T-cell (primary cell): Measurements from ENCODE around the gene CSNK2B. TPM values are rescaled to one million over a fixed set of nuclear protein-coding genes. Genes with fewer than 3 reads are reported as not detected.

Experiments used
- ATAC-seq, 4 experiments: fragments of 200-7000 bp in 3 of 4; fragments of 150-1000 bp in 1 of 4; cut with Tn5 transposase; replicated peaks in 1 of 4; 1 replicate in 3 of 4; 2 replicates in 1 of 4; pipeline ENCODE4 v1.10.0; 2021; ENCODE audit warnings: moderate library complexity in 3 of 4, mild to moderate bottlenecking in 2 of 4, moderate number of reproducible peaks in 1 of 4
- CTCF ChIA-PET, 2 donors: fragments of 300-600 bp; sonication (Branson Sonifier 250); formaldehyde crosslinking; loops; one replicate each; lab custom pipeline; 2022; ENCODE audit warnings: antibody characterized with exemption in 2 of 2; lab: Charles Lee
- POLR2A ChIA-PET, 2 donors: fragments of 300-600 bp; sonication (Branson Sonifier 250); formaldehyde crosslinking; loops; one replicate each; lab custom pipeline; 2022; ENCODE audit warnings: antibody characterized with exemption in 2 of 2; lab: Charles Lee
- DNase-seq, 35 experiments: peaks; one replicate each; pipeline versions ENCODE4 v3.0.0 to v3.0.0-alpha.2; 2013 to 2023
- H3K27ac ChIP-seq: one replicate; pipeline ENCODE4 v1.5.1; 2013; ENCODE audit warnings: low read length
- H3K27me3 ChIP-seq, 2 experiments: replicated peaks in 1 of 2; 1 replicate in 1 of 2; 2 replicates in 1 of 2; pipeline versions ENCODE4 v1.6.1 to v1.7.0; 2013; ENCODE audit warnings: low read length in 1 of 2, mixed read lengths in 1 of 2; ENCODE audit not compliant: control insufficient read depth in 2 of 2, insufficient read depth in 2 of 2; ENCODE audit errors: extremely low read depth in 1 of 2
- H3K36me3 ChIP-seq, 2 donors: 1 replicate in 1 of 2; 2 replicates in 1 of 2; pipeline versions ENCODE4 v1.6.1 to v1.7.0; 2013; ENCODE audit warnings: low read length in 1 of 2; ENCODE audit not compliant: control insufficient read depth in 2 of 2, insufficient read depth in 1 of 2; ENCODE audit errors: extremely low read depth in 1 of 2
- H3K4me1 ChIP-seq, 2 experiments: 1 replicate in 1 of 2; 2 replicates in 1 of 2; pipeline versions ENCODE4 v1.6.1 to v1.7.0; 2013; ENCODE audit warnings: low read length in 2 of 2, mixed read lengths in 1 of 2; ENCODE audit not compliant: insufficient read depth in 2 of 2, control insufficient read depth in 1 of 2; ENCODE audit errors: extremely low read depth in 1 of 2
- H3K4me3 ChIP-seq, 2 donors: 1 replicate in 1 of 2; 2 replicates in 1 of 2; pipeline versions ENCODE4 v1.5.1 to v1.7.0; 2013; ENCODE audit warnings: mild to moderate bottlenecking in 2 of 2, low read length in 1 of 2, moderate library complexity in 1 of 2; ENCODE audit not compliant: control insufficient read depth in 1 of 2; ENCODE audit errors: extremely low read depth in 1 of 2
- H3K9me3 ChIP-seq: 2 replicates; pipeline ENCODE4 v1.7.0; 2013
- H3K27ac Mint-ChIP-seq, 2 donors: one replicate each; pipeline ENCODE4 v1.8.0; 2020 to 2021; ENCODE audit warnings: mild to moderate bottlenecking in 2 of 2, mixed read lengths in 2 of 2
- H3K27me3 Mint-ChIP-seq, 2 donors: one replicate each; pipeline ENCODE4 v1.8.0; 2021 to 2022; ENCODE audit warnings: mixed read lengths in 2 of 2
- H3K36me3 Mint-ChIP-seq: one replicate; pipeline ENCODE4 v1.8.0; 2021; ENCODE audit warnings: mixed read lengths
- H3K4me1 Mint-ChIP-seq, 3 donors: one replicate each; pipeline ENCODE4 v1.8.0; 2020 to 2022; ENCODE audit warnings: mixed read lengths in 3 of 3, mild to moderate bottlenecking in 1 of 3
- H3K4me3 Mint-ChIP-seq, 3 donors: one replicate each; pipeline ENCODE4 v1.8.0; 2020 to 2022; ENCODE audit warnings: mild to moderate bottlenecking in 3 of 3, mixed read lengths in 3 of 3, moderate library complexity in 3 of 3
- H3K9me3 Mint-ChIP-seq, 3 donors: one replicate each; pipeline ENCODE4 v1.8.0; 2020 to 2022; ENCODE audit warnings: mixed read lengths in 3 of 3
- WGBS: methylation state at CpG from one replicate; pipeline ENCODE4 v1.1.5; 2013; ENCODE audit warnings: missing lambda C conversion rate; ENCODE audit not compliant: insufficient coverage; 5-methylcytosine and 5-hydroxymethylcytosine counted together
- total RNA-seq, 35 experiments: library from RNA in 6 of 35; stranded (reverse) in 6 of 35; fragments of 120-200 nt in 1 of 35; gene quantifications; one replicate each; pipeline versions ENCODE4 v1.2.1 to v1.2.4 and lab custom pipeline; 2013 to 2026

Gene CSNK2B
- total RNA-seq, 5 donors from 2014 or later (not counting 1 experiment from before 2014, with no cell fraction given) = 98.4 to 129 (median 126) TPM

DNA sequence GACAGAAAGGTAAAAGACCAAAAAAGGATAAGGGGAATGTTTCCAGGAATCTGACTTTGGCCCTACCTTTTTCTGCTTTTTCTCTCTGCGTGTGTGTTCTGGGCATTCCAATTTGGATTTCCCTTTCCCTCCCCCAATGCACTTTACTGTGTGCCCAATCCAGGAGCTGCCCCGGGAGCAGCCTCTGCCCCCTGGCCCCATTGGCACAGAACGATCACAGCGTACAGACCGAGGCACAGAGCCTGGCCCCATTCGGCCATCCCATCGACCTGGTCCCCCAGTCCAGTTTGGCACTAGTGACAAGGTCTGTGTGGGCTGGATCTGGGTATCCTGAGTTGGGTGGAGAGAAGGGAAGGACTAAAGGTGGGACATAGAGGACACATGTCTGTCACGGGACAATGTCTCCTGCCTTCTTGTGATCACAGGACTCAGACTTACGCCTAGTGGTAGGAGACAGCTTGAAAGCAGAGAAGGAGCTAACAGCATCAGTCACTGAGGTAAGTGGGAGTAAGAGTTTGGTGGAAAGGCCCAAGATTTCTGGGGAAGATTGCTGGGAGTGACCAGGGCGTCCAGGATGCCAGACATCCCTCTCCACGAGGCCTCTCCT, 30.8 kb upstream of the CSNK2B start:
- no peak for DNase-seq
- peak in 1 of 4 experiments; percentile 21 for ATAC-seq
- ChIA-PET CTCF (no interaction called here), POLR2A (no interaction called here)
- no peak overlapping the region for H3K4me3 Mint-ChIP-seq
- H3K36me3 Mint-ChIP-seq = peaks cover 51% of the 10 kb centered on the region
- Histone ChIP-seq H3K27me3 (no peaks in the 10 kb centered on the region), H3K27ac (no peak overlapping the region), H3K4me1 (no peaks in the 10 kb centered on the region), H3K9me3 (no peaks in the 10 kb centered on the region), H3K36me3 (peaks cover 36 to 98% of the 10 kb centered on the region in 2 donors), H3K4me3 (no peak overlapping the region)
- H3K9me3 Mint-ChIP-seq = no peaks in the 10 kb centered on the region
- 86% methylated on average over 8 of the region's 11 CpGs for WGBS
- H3K27ac Mint-ChIP-seq = no peak overlapping the region
- peaks cover 0 to 6% (median 2%) of the 10 kb centered on the region in 3 donors for H3K4me1 Mint-ChIP-seq
- H3K27me3 Mint-ChIP-seq = no peaks in the 10 kb centered on the region

DNA sequence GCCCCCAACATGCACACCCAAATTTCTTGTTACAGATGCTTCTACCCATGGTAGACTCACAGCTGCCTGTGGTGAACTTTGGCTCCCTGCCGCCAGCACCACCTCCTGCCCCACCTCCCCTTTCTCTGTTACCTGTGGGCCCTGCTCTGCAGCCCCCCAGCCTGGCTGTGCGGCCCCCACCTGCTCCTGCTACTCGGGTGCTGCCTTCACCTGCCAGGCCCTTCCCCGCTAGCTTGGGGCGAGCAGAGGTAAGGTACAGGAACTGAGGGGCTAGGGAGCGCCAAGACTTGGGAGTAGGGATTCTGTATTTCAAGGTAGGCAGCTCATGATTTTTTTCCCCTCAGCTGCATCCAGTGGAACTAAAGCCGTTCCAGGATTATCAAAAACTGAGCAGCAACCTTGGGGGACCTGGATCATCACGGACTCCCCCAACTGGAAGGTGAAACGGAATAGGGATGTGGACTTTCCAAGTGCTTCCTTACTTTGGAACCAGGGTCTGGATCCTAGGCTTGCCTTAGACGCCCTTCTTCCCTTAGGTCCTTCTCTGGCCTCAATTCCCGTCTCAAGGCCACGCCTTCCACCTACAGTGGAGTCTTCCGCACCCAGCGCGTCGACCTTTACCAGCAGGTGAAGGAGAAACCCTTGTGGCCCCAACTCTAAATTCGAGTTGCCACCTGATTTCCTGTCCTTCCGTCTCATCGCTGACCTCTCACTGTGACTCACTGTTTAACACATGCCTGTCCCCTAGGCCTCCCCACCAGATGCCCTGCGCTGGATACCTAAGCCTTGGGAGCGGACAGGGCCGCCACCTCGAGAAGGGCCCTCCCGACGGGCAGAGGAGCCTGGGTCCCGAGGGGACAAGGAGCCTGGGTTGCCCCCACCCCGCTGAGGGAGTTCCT, 28.9 kb upstream of the CSNK2B start:
- peaks cover 0 to 2% (median 0%) of the 10 kb centered on the region in 3 donors for H3K4me1 Mint-ChIP-seq
- Histone ChIP-seq H3K36me3 (peaks cover 40 to 98% of the 10 kb centered on the region in 2 donors), H3K9me3 (no peaks in the 10 kb centered on the region), H3K27ac (no peak overlapping the region), H3K27me3 (no peaks in the 10 kb centered on the region), H3K4me1 (no peaks in the 10 kb centered on the region), H3K4me3 (no peak overlapping the region)
- no peak overlapping the region for H3K27ac Mint-ChIP-seq
- peaks cover 54% of the 10 kb centered on the region for H3K36me3 Mint-ChIP-seq
- no peak overlapping the region for H3K4me3 Mint-ChIP-seq
- ChIA-PET CTCF (no interaction called here), POLR2A (interaction anchor here in 1 of 2 donors (1.1 kb wide), 1 partner anchor 9 kb away, joined by 3 read pairs; no protein-coding TSS in a partner anchor)
- no peaks in the 10 kb centered on the region for H3K9me3 Mint-ChIP-seq
- no peaks in the 10 kb centered on the region for H3K27me3 Mint-ChIP-seq
- ATAC-seq = no peak
- 94% methylated on average over 6 of the region's 27 CpGs for WGBS
- no peak for DNase-seq

DNA sequence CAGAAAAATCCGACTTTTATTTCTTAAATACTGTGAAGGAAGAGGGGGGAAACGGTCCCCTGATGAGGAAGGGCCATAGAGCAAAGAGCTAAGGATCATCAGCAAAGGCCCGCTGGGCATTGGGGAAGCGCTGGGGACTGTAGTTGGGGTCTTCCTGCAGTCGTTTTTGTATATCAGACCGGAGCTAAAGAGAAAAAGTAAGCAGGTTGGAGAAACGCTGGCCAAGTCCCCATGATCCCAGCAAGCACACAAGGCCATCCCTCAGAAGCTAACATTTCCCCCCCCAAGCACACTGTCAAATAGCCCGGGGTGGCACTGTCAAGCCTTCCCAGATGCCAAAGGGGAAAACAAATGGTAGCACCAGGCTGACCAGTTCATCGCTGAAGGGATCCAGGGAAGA, 26.8 kb upstream of the CSNK2B start:
- 94% methylated on average over 3 of the region's 9 CpGs for WGBS
- Histone ChIP-seq H3K27me3 (no peaks in the 10 kb centered on the region), H3K9me3 (no peaks in the 10 kb centered on the region), H3K4me1 (no peaks in the 10 kb centered on the region), H3K36me3 (peaks cover 44 to 96% of the 10 kb centered on the region in 2 donors), H3K4me3 (no peak overlapping the region), H3K27ac (no peak overlapping the region)
- Mint-ChIP-seq H3K27me3 (no peaks in the 10 kb centered on the region), H3K4me1 (peaks cover 0 to 2% (median 0%) of the 10 kb centered on the region in 3 donors), H3K9me3 (no peaks in the 10 kb centered on the region), H3K27ac (no peak overlapping the region), H3K4me3 (no peak overlapping the region), H3K36me3 (peaks cover 52% of the 10 kb centered on the region)
- POLR2A ChIA-PET = interaction anchor here in 1 of 2 donors (0.6 kb wide), 1 partner anchor 103 kb away, joined by 5 read pairs; no protein-coding TSS in a partner anchor
- CTCF ChIA-PET = no interaction called here
- no peak for ATAC-seq
- no peak for DNase-seq

DNA sequence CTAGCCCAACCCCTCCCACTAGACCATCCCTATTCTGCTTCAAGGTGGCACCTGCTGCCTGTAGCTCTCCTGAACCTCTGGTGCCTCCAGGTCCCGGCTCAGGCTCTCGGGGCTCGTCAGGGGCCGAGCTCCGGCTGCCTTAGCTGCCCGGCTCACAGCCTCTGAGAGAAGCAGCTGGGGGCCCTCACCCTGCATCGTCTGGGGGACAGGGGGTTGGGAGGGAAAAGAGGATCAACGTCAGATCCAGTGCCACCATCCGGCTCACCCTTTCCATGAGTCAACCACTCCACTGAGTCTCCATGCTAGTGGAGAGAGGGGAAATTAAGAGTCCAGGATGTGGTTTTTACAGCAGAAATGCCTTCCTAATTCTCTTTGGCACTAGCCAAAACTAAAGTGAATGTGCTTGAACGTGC, 26.4 kb upstream of the CSNK2B start:
- peaks cover 44 to 96% of the 10 kb centered on the region in 2 donors for H3K36me3 ChIP-seq
- H3K4me1 ChIP-seq = no peaks in the 10 kb centered on the region
- no peak for ATAC-seq
- H3K27me3 Mint-ChIP-seq = no peaks in the 10 kb centered on the region
- 67% methylated on average over 1 of the region's 10 CpGs for WGBS
- no peak overlapping the region for H3K27ac ChIP-seq
- H3K4me1 Mint-ChIP-seq = peaks cover 0 to 2% (median 0%) of the 10 kb centered on the region in 3 donors
- H3K27ac Mint-ChIP-seq = peak overlapping the region in 1 of 2 donors; percentile 46
- peaks cover 51% of the 10 kb centered on the region for H3K36me3 Mint-ChIP-seq
- DNase-seq = no peak
- no peak overlapping the region for H3K4me3 ChIP-seq
- H3K9me3 ChIP-seq = no peaks in the 10 kb centered on the region
- CTCF ChIA-PET = no interaction called here
- H3K27me3 ChIP-seq = no peaks in the 10 kb centered on the region
- POLR2A ChIA-PET = interaction anchor here in 1 of 2 donors (0.6 kb wide), 1 partner anchor 104 kb away, joined by 5 read pairs; no protein-coding TSS in a partner anchor
- H3K4me3 Mint-ChIP-seq = no peak overlapping the region
- H3K9me3 Mint-ChIP-seq = no peaks in the 10 kb centered on the region

DNA sequence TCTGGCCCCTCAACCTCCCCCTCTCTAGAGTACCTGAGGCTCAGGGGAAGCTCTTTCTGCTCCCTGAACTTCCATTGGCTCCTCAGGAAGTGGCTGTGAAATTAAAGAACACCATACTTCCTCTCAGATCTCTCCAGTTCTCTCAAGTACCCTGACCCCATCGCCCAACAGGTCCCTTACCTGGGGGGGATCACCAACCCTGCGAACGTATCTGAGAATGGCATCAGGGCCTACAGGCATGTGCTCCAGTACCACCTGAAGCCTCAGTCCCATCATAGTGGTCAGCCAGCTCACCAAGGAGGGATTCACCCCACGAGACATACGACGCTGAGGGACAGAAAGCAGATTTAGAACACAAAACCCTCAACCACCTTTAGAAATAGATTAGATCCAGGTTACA, 25.3 kb upstream of the CSNK2B start:
- H3K4me1 ChIP-seq = peaks cover 0 to 2% of the 10 kb centered on the region in 2 experiments
- peak overlapping the region in 1 of 2 donors; percentile 48 for H3K27ac Mint-ChIP-seq
- ChIA-PET POLR2A (interaction anchor here in 1 of 2 donors (0.5 kb wide), 2 partner anchors 66 to 209 kb away, joined by 4 to 11 read pairs; partner anchors contain the start of gene LY6G6F), CTCF (interaction anchor here in 1 of 2 donors (0.6 kb wide), 1 partner anchor 25 kb away, joined by 3 read pairs; no protein-coding TSS in a partner anchor)
- H3K4me3 Mint-ChIP-seq = no peak overlapping the region
- no peaks in the 10 kb centered on the region for H3K27me3 Mint-ChIP-seq
- peaks cover 4 to 5% (median 4%) of the 10 kb centered on the region in 3 donors for H3K4me1 Mint-ChIP-seq
- no peak for DNase-seq
- H3K9me3 Mint-ChIP-seq = no peaks in the 10 kb centered on the region
- H3K27me3 ChIP-seq = no peaks in the 10 kb centered on the region
- H3K27ac ChIP-seq = no peak overlapping the region
- 89% methylated on average over 3 of the region's 6 CpGs for WGBS
- peaks cover 57% of the 10 kb centered on the region for H3K36me3 Mint-ChIP-seq
- peaks cover 43 to 96% of the 10 kb centered on the region in 2 donors for H3K36me3 ChIP-seq
- H3K4me3 ChIP-seq = no peak overlapping the region
- no peaks in the 10 kb centered on the region for H3K9me3 ChIP-seq
- ATAC-seq = no peak

DNA sequence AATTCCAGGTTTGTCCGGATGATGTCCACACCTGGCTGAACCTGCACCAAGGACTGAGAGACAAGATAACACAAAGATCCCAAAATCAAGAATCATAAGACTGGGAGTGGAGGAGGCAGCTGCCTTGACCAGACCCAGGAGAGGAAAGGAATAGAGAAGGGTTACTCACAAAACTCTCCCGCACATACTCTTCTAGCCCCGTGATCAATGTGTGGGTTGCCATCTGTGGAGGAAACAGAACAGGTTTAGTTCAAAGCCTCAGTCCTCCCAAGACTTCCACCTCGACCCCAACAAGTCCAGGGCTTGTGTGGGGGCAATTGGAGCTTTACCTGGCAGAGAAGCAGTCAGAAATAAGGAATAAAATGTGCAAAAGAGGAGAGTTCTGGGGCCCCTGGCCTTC, 24.5 kb upstream of the CSNK2B start:
- H3K9me3 ChIP-seq = no peaks in the 10 kb centered on the region
- H3K27ac Mint-ChIP-seq = peak overlapping the region in 1 of 2 donors; percentile 48
- H3K27me3 ChIP-seq = no peaks in the 10 kb centered on the region
- DNase-seq = no peak
- ChIA-PET CTCF (no interaction called here), POLR2A (no interaction called here)
- H3K4me1 ChIP-seq = peaks cover 0 to 2% of the 10 kb centered on the region in 2 experiments
- H3K4me3 ChIP-seq = no peak overlapping the region
- peaks cover 38 to 95% of the 10 kb centered on the region in 2 donors for H3K36me3 ChIP-seq
- ATAC-seq = no peak
- no CpG with 5 or more reads among the region's 4 CpGs for WGBS
- H3K27me3 Mint-ChIP-seq = no peaks in the 10 kb centered on the region
- no peak overlapping the region for H3K27ac ChIP-seq
- peaks cover 53% of the 10 kb centered on the region for H3K36me3 Mint-ChIP-seq
- peaks cover 4 to 6% (median 5%) of the 10 kb centered on the region in 3 donors for H3K4me1 Mint-ChIP-seq
- H3K9me3 Mint-ChIP-seq = no peaks in the 10 kb centered on the region
- no peak overlapping the region for H3K4me3 Mint-ChIP-seq
